ENCODE measurements around the gene GSTT2B. TPM values are rescaled to one million over a fixed set of nuclear protein-coding genes. Genes with fewer than 3 reads are reported as not detected.
"Not testable (repeated sequence)": the region's sequence is repeated elsewhere in the genome, so short reads cannot be mapped to it uniquely, and the experiment has no call there.

Gene GSTT2B
- total RNA-seq, 2 donors from 2014 or later = 0.37 to 0.41 TPM

DNA sequence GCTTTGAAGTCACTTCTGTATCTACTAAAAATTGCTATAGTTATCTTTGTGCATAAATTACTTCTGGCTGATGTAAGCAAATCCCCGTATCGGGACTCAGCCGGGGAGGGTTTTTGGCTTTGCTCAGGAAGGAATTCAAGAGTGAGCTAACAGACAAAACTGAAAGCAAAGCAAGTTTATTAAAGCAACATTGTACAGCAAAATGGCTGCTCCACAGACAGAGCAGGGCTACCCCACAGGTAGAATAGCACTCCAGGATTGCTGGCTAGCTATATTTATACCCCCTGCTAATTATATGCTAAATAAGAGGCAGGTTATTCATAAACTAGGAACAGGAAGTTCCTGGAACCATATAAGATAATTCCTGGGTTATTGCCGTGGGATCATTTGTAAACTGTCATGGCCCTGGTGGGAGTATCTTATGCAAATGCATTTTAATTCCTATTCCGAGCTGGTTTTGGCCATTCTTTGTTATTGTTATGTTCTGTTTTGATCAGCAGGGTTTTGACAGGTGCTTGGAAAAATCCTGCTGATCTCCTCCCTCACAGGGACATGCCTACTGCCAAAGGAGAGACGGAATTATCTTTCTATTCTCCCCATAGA lies 51.6 kb downstream of the GSTT2B start:
- Mint-ChIP-seq H3K36me3 (ENCODE audit: low read depth) (no peaks in the 10 kb centered on the region), H3K4me1 (peaks cover 10% of the 10 kb centered on the region), H3K4me3 (no peak overlapping the region)

DNA sequence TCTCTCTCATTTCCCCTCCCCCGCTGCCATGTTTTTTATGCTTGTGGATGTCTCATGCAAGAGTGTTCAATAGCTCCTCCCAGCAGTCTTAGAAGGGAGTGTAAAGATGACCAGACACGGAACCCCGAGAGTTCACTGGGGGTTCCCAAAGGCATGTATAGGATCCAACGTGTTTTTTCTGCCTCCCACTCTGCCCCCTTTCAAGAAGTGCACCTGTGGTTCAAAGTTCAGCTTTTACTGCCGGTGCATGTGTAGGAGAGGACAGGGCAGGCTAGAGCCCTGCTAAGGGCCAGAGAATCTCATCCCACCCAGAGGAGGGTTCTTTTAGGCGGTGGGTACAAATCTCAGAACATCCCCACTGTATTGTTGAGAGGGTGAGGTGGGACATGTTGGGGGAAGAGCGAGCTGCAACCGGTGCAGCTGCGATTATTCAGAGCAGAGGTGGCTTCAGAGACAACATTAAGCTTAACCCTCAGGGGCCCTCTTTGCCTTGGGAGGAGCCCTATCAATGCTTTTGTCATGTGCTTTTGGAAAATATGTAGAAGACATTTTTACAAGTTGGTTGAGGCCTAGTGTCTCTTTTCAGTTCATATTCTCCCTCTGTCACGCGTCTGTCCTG lies 52.3 kb downstream of the GSTT2B start:
- no peak for ATAC-seq (replicated peaks)
- H3K27ac Mint-ChIP-seq = no peak overlapping the region
- no peaks in the 10 kb centered on the region for H3K9me3 Mint-ChIP-seq
- peaks cover 7% of the 10 kb centered on the region for H3K27me3 Mint-ChIP-seq
- peaks cover 8% of the 10 kb centered on the region for H3K4me1 Mint-ChIP-seq
- no peak overlapping the region for H3K4me3 Mint-ChIP-seq
- H3K36me3 Mint-ChIP-seq (ENCODE audit: low read depth) = no peaks in the 10 kb centered on the region

More for the DNA sequence above, 51.6 kb downstream of the GSTT2B start:
- Mint-ChIP-seq H3K27ac (no peak overlapping the region), H3K27me3 (peaks cover 4% of the 10 kb centered on the region), H3K9me3 (no peaks in the 10 kb centered on the region)
- ATAC-seq (replicated peaks) = no peak

- not testable (repeated sequence) for ATAC-seq (replicated peaks)
Measured at GRCh38 chr22:23907423-23907822, 53.6 kb downstream of the GSTT2B start.

More at GRCh38 chr22:23907423-23907822, 53.6 kb downstream of the GSTT2B start:
- not testable (repeated sequence) for H3K27ac Mint-ChIP-seq; H3K9me3 Mint-ChIP-seq; H3K4me1 Mint-ChIP-seq; H3K4me3 Mint-ChIP-seq; H3K27me3 Mint-ChIP-seq; H3K36me3 Mint-ChIP-seq (ENCODE audit: low read depth)

Other genes starting within 250 kb of the GSTT2B start
- 1 to 10 TPM in 1 of 2 donors, under 1 TPM in 1; 0.82 to 1.1 TPM for gene ZNF70, start 210.1 kb downstream of the GSTT2B start, total RNA-seq
- gene VPREB3, start 206.8 kb downstream of the GSTT2B start, total RNA-seq = not detected
- gene C22orf15, start 198.2 kb downstream of the GSTT2B start, total RNA-seq = not detected
- 100 to 1,000 TPM in 1 of 2 donors, 10 to 100 TPM in 1; 49.6 to 104 TPM for gene CHCHD10, start 193.2 kb downstream of the GSTT2B start, total RNA-seq
- under 1 TPM; 0.45 to 0.50 TPM for gene MMP11, start 188.3 kb downstream of the GSTT2B start, total RNA-seq
- gene SMARCB1, start 174.2 kb downstream of the GSTT2B start, total RNA-seq = 10 to 100 TPM; 51.4 to 70.1 TPM
- 1 to 10 TPM; 5.0 to 9.3 TPM for gene DERL3, start 122.2 kb downstream of the GSTT2B start, total RNA-seq
- gene SLC2A11, start 103.3 kb downstream of the GSTT2B start, total RNA-seq = 1 to 10 TPM; 3.8 to 5.9 TPM
- gene MIF, start 66.8 kb downstream of the GSTT2B start, total RNA-seq = 1,000 to 10,000 TPM; 1,250 to 1,556 TPM
- gene DDTL, start 5.7 kb upstream of the GSTT2B start, total RNA-seq = 1 to 10 TPM; 2.8 to 4.9 TPM
- gene DDT, start 13.2 kb upstream of the GSTT2B start, total RNA-seq = 100 to 1,000 TPM; 117 to 122 TPM
- under 1 TPM in 1 of 2 donors, not detected in 1; 0.29 TPM for gene GSTT2, start 18.9 kb upstream of the GSTT2B start, total RNA-seq
- not detected for gene GSTT4, start 44.3 kb upstream of the GSTT2B start, total RNA-seq
- 10 to 100 TPM; 98.0 to 99.4 TPM for gene CABIN1, start 50.1 kb upstream of the GSTT2B start, total RNA-seq
- gene SUSD2, start 220.3 kb upstream of the GSTT2B start, total RNA-seq = 1 to 10 TPM in 1 of 2 donors, under 1 TPM in 1; 0.66 to 1.5 TPM

Data from activated T-helper 17 cell treated with anti-CD3 and anti-CD28 coated beads, Interleukin-2, amount 50 U/mL, for 72 hours (primary cell).